ENCODE data around the gene IL16.

IL16 gene

DNA sequence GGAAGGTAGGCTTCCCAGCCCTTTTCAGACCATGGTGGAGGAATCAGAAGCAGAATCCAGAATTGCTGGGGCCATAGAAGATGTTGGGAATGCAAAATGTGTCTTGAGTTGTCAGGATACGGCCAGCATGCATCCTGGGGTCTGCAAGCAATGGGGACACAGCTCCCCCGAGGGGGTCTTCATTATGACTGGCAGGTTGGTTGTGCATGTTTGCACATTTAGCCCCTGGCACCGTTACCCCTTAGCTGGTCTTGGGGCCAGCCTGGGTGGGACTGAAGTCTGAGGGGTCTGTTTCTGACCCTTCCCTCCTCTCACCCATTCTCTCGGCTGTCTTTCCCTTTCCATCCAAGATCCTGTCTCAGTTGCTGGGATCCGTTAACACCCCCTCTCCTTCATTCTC, 76.5 kb downstream of the IL16 start:
- no peak overlapping the region for H3K27ac Mint-ChIP-seq

DNA sequence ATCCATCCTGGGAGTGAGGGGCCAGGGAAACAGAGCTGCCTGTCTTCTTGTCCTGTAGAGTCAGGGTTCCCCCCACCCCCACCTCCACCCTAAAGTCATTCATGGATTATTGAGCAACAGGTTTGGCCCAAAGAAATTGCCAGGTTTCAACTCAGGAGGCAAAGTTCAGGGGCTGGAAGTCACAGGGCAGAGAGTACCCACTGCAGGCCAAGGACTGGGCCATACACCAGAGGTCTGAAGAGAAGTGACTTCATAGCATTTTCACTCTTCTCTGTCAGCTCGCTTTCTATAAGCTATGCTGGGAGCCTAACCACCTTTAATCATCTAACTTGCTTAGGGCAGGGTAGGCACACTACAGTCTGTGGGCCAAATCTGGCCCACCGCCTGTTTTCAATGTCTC, 77.2 kb downstream of the IL16 start:
- no peak overlapping the region for H3K27ac Mint-ChIP-seq
- no peak for DNase-seq
- no peaks in the 10 kb centered on the region for H3K36me3 Mint-ChIP-seq (ENCODE audit: insufficient read depth)
- ATAC-seq (replicated peaks) = no peak
- H3K4me3 Mint-ChIP-seq = no peak overlapping the region
- peaks cover 0 to 2% of the 10 kb centered on the region in 2 donors for H3K9me3 Mint-ChIP-seq
- H3K27me3 Mint-ChIP-seq = no peaks in the 10 kb centered on the region
- H3K4me1 Mint-ChIP-seq (ENCODE audit: low read depth in 2 of 2) = peaks cover 7 to 8% of the 10 kb centered on the region in 2 donors

More for the DNA sequence above, 76.5 kb downstream of the IL16 start:
- H3K4me1 Mint-ChIP-seq (ENCODE audit: low read depth in 2 of 2) = peaks cover 7 to 8% of the 10 kb centered on the region in 2 donors
- H3K36me3 Mint-ChIP-seq (ENCODE audit: insufficient read depth) = no peaks in the 10 kb centered on the region
- peaks cover 0 to 2% of the 10 kb centered on the region in 2 donors for H3K9me3 Mint-ChIP-seq
- H3K27me3 Mint-ChIP-seq = no peaks in the 10 kb centered on the region
- H3K4me3 Mint-ChIP-seq = no peak overlapping the region
- DNase-seq (no peak), ATAC-seq (replicated peaks) (no peak)

DNA sequence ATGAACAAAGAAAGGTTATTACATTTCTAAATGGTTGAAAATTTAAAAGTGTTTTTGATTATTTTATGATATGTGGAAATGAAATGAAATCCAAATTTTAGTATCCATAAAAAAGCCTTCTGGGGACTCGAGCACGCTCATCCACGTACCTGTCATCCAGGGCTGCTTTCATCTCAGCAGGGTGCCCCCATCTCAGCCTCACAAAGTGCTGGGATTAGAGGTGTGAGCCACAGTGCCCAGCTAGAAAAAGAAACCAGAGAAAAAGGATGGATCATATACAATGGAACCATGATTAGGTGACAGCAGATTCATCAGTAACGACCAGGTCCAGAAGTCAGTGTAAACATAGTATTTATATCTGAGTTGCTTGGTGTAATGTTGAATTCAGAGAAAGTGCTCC, 77.6 kb downstream of the IL16 start:
- Mint-ChIP-seq H3K9me3 (peaks cover 0 to 2% of the 10 kb centered on the region in 2 donors), H3K27ac (no peak overlapping the region), H3K4me1 (ENCODE audit: low read depth in 2 of 2) (peaks cover 7% of the 10 kb centered on the region in 2 donors), H3K27me3 (no peaks in the 10 kb centered on the region), H3K4me3 (peak overlapping the region in 1 of 2 donors; percentile 18), H3K36me3 (ENCODE audit: insufficient read depth) (no peaks in the 10 kb centered on the region)
- ATAC-seq (replicated peaks) (no peak), DNase-seq (no peak)

DNA sequence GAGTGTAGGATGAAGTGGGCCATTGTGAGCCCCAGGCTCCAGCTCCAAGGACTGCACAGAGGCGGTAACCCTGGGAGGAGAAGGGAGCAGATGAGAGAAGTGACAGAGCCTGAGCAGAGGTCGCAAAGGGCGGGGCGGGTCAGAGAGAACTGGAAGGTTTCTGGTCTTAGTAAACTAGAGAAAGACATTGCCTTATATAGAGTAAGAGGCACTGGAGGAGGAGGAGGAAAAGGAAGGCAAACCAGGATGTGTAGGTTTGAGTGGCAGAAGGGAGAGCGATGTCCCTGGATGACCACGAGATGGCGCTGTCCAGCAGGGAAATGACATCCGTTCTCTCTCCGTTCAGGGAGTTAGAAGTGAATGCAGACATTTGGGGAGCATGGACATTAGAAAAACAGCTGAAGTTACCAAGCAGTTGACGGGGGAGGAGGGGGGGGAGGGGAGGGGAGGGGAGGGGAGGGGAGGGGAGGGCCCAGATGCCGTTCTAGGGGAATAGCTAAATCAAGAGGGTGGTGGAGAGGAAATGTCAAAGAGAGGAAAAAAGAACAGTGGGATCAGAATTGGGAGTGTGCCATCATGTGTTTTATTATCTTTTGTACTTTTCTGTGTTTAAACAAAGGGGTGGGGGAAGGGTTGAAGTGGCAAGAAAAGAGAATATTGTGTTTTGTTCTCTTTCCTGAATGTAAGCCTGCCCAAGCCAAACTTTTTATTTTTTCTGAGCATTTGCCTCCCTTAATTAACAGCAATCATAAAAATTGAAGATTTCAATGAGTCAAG, 78.4 kb downstream of the IL16 start:
- ATAC-seq (replicated peaks) (peak; percentile 97), DNase-seq (peak; percentile 74 to 78 (median 77))
- peaks cover 6 to 12% of the 10 kb centered on the region in 2 donors for H3K4me1 Mint-ChIP-seq (ENCODE audit: low read depth in 2 of 2)
- no peaks in the 10 kb centered on the region for H3K36me3 Mint-ChIP-seq (ENCODE audit: insufficient read depth)
- H3K27ac Mint-ChIP-seq = peak overlapping the region in 1 of 2 donors; percentile 47
- H3K27me3 Mint-ChIP-seq = no peaks in the 10 kb centered on the region
- H3K9me3 Mint-ChIP-seq = peaks cover 0 to 2% of the 10 kb centered on the region in 2 donors
- peak overlapping the region in 1 of 2 donors; percentile 18 for H3K4me3 Mint-ChIP-seq

DNA sequence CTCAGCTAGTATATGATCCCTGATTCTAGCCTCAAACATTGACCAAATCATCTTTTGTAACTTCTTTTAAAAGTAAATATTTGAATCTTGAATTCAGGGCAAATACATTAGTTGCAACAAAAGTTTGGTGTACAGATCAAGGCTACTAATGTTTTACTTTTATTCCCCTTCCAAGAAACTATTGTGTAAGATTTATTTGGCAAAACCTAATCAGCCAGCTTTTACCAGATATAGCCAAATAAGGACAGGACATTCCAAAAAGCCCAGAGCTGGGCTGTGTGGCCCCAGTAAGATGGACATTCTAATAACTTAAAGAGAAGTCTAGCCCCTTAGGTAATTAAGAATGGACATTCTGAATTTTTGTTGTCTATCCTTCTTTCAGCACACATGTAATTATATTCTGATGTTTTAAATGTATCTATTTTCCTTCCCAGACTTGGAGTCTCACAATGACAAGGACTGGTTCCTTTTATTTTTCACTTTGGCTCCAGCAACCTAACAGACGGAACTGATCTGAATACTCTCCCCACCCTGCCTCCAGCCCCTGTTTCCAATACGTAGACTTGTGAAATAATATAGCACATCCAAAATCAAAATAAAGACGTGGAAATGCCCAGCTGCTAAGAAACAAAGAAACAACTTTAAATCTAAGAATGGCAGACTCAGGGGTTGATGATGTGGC, 79.2 kb downstream of the IL16 start:
- Mint-ChIP-seq H3K27ac (no peak overlapping the region), H3K4me1 (ENCODE audit: low read depth in 2 of 2) (peaks cover 6 to 12% of the 10 kb centered on the region in 2 donors), H3K9me3 (peaks cover 0 to 2% of the 10 kb centered on the region in 2 donors), H3K27me3 (no peaks in the 10 kb centered on the region), H3K4me3 (no peak overlapping the region), H3K36me3 (ENCODE audit: insufficient read depth) (no peaks in the 10 kb centered on the region)
- DNase-seq (no peak), ATAC-seq (replicated peaks) (no peak)

DNA sequence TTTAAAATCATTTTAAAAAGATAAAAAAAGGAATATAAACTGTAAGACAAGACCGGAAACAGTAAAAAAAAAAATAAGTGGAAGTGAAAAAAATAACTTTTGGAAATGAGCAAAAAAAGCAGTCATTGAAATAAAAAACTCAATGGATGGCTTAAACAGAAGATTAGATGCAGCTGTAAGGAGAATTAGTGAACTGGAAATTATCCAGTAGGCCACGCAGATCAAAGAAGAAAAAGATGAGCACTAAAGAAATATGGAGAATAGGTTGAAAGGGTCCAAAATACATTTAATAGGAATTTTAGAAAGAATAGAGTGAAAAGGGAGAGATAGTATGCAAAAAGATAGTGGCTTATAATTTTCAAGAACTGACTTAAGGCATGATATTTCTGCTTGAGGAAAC, 80.3 kb downstream of the IL16 start:
- Mint-ChIP-seq H3K4me3 (no peak overlapping the region), H3K36me3 (ENCODE audit: insufficient read depth) (no peaks in the 10 kb centered on the region), H3K27me3 (no peaks in the 10 kb centered on the region), H3K4me1 (ENCODE audit: low read depth in 2 of 2) (peaks cover 6 to 12% of the 10 kb centered on the region in 2 donors), H3K27ac (peak overlapping the region in 1 of 2 donors; percentile 49), H3K9me3 (peaks cover 0 to 2% of the 10 kb centered on the region in 2 donors)
- no peak for ATAC-seq (replicated peaks)
- no peak for DNase-seq

DNA sequence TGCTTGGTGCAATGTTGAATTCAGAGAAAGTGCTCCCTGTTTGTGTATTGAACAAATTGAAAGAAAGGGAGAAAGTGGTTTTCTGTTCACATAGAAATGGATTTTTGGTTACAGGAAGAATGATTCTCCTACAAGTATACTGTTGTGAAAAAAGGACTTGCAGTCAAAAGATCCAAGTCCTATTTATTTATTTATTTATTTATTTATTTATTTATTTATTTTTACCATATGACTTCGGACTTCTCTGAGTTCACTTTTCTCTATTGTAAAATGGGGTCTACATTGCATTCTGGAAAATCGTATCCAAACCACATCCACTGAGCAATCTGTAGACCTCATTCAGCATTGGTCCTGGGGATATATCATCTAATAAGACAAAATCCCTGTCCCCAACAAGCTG, 81.2 kb downstream of the IL16 start:
- peaks cover 10 to 12% of the 10 kb centered on the region in 2 donors for H3K4me1 Mint-ChIP-seq (ENCODE audit: low read depth in 2 of 2)
- H3K27ac Mint-ChIP-seq = no peak overlapping the region

DNA sequence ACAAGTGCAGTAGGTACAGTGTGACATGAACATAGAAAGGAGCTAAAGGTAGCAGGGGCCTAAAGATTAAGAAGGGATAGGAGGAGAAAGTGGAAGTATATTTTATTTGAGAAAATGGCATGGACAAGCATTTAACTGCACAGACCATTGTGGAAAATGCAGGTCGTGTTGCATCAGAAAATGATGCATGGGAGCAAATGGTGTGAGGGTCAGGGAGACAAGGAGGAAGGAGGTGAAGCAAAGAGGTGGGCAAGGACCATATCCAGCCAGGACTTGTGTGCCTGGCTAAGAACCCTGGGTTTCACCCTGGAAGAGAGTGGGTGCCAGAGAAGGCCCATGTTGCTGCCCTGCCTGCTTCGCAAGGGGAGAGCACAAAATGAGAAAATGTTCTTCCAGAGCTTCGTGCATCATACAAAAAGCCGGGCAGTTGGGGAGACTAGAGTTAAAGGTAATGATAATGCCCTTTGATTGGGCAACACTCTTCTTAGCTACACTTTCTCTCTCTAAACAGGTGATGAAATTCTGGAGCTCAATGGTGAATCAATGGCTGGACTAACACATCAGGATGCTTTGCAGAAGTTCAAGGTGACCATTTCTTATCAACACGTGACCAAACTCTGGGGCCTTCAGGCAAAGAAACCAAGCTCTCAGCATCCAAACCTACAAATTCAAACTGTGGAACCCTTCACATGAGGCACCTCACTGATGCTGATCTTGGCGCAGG, 81.8 kb downstream of the IL16 start:
- H3K27ac Mint-ChIP-seq = no peak overlapping the region
- peaks cover 0 to 2% of the 10 kb centered on the region in 2 donors for H3K9me3 Mint-ChIP-seq

More for the DNA sequence above, 81.2 kb downstream of the IL16 start:
- no peaks in the 10 kb centered on the region for H3K36me3 Mint-ChIP-seq (ENCODE audit: insufficient read depth)
- H3K9me3 Mint-ChIP-seq = peaks cover 0 to 2% of the 10 kb centered on the region in 2 donors
- H3K27me3 Mint-ChIP-seq = no peaks in the 10 kb centered on the region
- DNase-seq (no peak), ATAC-seq (replicated peaks) (no peak)
- H3K4me3 Mint-ChIP-seq = no peak overlapping the region

DNA sequence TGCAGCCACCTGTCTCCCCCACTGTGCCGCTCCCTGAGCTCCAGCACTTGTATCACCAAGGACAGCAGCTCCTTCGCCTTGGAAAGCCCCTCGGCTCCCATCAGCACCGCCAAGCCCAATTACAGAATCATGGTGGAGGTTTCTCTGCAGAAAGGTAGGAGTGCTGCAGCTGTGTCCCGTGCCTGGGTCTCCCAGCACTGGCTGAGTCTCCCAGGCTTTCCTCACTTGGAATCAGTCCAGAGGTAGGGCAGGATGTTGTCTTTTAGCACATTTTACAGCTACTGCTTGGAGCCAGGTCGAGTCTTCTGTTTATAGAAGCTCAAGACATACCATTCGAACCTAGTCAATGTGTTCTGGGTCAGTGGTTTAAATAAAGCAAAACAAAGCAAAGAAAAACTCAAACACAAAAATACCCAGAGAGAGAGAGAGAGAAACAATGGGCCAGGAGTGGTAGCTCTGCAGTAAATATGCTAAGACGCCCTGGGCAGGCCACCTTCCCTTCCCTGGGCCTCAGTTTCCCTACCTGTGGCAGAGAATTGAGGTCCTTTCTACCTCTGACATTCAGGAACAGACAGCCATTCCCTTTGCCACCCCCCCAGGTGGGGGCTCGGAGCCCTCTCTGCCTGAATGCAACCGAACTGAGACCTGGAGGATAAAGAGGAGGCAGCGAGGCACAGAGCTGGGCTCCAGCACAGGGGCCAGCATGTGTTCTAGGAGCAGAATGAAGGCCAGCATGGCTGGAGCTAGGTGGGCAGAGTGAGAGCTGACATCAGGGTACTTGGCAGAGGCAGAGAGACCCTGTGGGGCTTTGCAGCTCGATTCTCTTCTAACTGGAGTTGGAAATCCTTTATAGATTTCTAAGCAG, 83.2 kb downstream of the IL16 start:
- no peaks in the 10 kb centered on the region for H3K27me3 Mint-ChIP-seq
- no peak for DNase-seq
- ATAC-seq (replicated peaks) = no peak
- H3K36me3 Mint-ChIP-seq (ENCODE audit: insufficient read depth) = no peaks in the 10 kb centered on the region
- H3K4me3 Mint-ChIP-seq = no peak overlapping the region
- H3K27ac Mint-ChIP-seq = no peak overlapping the region
- peaks cover 11 to 13% of the 10 kb centered on the region in 2 donors for H3K4me1 Mint-ChIP-seq (ENCODE audit: low read depth in 2 of 2)
- H3K9me3 Mint-ChIP-seq = peaks cover 0 to 2% of the 10 kb centered on the region in 2 donors

More for the DNA sequence above, 81.8 kb downstream of the IL16 start:
- ATAC-seq (replicated peaks) (no peak), DNase-seq (no peak)
- H3K4me1 Mint-ChIP-seq (ENCODE audit: low read depth in 2 of 2) = peaks cover 10 to 12% of the 10 kb centered on the region in 2 donors
- H3K4me3 Mint-ChIP-seq = no peak overlapping the region
- H3K27me3 Mint-ChIP-seq = no peaks in the 10 kb centered on the region
- H3K36me3 Mint-ChIP-seq (ENCODE audit: insufficient read depth) = no peaks in the 10 kb centered on the region

DNA sequence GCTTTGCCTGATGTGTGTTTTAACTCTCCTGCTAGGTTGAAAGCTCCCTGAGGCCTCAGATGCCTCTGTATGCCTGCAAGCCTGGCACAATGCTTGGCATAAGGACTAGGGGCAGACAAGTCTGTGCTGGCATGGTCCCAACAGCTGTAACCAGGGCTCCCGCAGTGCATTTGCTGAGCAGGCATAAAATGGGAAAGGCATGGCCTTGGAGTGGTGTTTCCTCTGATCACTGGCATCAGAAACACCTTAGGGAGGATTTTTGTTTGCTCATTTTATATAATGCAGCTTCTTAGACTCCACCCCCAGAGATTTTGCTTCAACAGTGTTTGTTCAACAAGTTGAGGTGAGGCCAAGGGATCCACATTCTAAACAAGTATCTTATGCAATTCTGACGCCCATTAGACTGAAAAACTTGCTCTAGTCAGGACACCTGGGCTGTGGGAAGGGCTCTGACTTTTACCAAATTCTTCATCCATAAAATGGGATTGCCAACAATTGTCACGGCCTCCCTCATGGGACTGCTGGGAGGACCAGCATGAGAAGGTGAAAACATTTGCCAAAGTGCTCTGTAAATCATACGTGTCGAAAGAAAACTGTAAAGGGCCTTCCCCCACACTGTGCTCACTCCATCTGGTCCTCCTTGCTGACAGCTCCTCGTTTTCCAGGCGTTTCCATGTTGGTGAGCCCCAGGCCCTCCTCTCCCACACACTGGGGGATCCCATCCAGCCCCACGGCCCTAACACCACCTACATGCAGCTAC, 84.2 kb downstream of the IL16 start:
- H3K27ac Mint-ChIP-seq = no peak overlapping the region
- H3K27me3 Mint-ChIP-seq = no peaks in the 10 kb centered on the region
- H3K9me3 Mint-ChIP-seq = peaks cover 0 to 2% of the 10 kb centered on the region in 2 donors
- no peak overlapping the region for H3K4me3 Mint-ChIP-seq
- DNase-seq = no peak
- no peak for ATAC-seq (replicated peaks)
- H3K4me1 Mint-ChIP-seq (ENCODE audit: low read depth in 2 of 2) = peaks cover 18% of the 10 kb centered on the region in 2 donors
- H3K36me3 Mint-ChIP-seq (ENCODE audit: insufficient read depth) = no peaks in the 10 kb centered on the region

DNA sequence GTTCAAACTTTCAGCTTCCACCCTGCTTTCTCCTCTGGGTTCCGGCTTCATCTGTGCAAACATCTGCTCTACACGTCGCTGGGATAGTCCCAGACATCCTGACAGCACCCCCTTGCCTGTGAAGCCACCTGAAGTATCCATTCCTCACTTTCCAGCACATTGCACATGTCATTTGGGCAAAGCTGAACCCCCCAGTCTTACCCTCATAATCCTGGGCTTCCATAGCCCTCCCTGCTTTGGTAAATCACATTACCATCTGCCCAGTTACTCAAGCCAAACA, 84.7 kb downstream of the IL16 start:
- no peaks in the 10 kb centered on the region for H3K27me3 Mint-ChIP-seq
- ATAC-seq (replicated peaks) (no peak), DNase-seq (no peak)
- no peak overlapping the region for H3K4me3 Mint-ChIP-seq
- H3K4me1 Mint-ChIP-seq (ENCODE audit: low read depth in 2 of 2) = peaks cover 23% of the 10 kb centered on the region in 2 donors
- no peak overlapping the region for H3K27ac Mint-ChIP-seq
- H3K9me3 Mint-ChIP-seq = peaks cover 0 to 2% of the 10 kb centered on the region in 2 donors
- H3K36me3 Mint-ChIP-seq (ENCODE audit: insufficient read depth) = no peaks in the 10 kb centered on the region

DNA sequence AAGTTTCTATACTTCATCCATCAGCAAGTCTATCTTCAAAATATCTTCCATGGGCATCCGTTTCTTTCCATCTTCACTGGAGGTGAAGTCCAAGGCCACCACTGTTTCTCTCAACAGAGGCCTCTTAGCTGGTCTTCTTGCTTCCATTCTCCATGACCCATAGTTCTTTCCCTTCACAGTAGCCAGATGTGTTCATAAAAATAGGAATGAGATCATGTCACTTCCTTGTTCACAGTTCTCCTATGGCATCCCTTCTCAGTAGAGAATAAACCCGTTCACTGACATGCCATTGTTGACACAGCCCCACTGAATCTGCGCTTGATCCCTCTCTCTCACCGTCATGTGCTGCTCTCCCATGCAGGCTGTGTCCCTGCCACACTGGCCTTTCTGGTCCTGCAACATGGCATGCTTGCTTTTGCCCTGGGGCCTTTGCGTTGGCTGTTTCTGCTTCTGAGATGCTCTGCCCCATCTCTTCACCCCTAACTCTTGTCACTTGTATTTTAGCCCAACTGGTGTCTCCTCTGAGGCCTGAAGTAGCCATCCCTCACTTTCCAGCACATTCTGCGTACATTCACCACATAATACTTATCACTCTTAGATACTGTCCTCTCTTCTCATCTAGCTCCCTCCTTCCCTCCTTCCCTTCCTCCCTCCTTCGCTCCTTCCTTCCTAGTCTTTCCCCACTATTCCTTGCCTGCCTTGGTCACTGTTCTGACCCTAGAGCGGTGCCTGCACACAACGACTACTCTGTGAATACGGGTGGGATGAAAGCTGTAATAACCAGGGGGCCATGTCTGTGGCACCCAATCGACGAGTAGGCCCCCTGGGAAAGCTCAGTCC, 85.3 kb downstream of the IL16 start:
- DNase-seq (no peak), ATAC-seq (replicated peaks) (no peak)
- Mint-ChIP-seq H3K27me3 (no peaks in the 10 kb centered on the region), H3K4me3 (no peak overlapping the region), H3K27ac (no peak overlapping the region), H3K36me3 (ENCODE audit: insufficient read depth) (no peaks in the 10 kb centered on the region), H3K4me1 (ENCODE audit: low read depth in 2 of 2) (peaks cover 29% of the 10 kb centered on the region in 2 donors), H3K9me3 (peaks cover under 1 to 3% of the 10 kb centered on the region in 2 donors)

All from effector memory CD8-positive, alpha-beta T cell (primary cell).